M059J (cell line): ENCODE data around the gene PCDHGA1. TPM values are rescaled to one million over a fixed set of nuclear protein-coding genes. Genes with fewer than 3 reads are reported as not detected.
"Not testable (repeated sequence)": the region's sequence is repeated elsewhere in the genome, so short reads cannot be mapped to it uniquely, and the experiment has no call there.

Experiments used
- DNase-seq: peaks from one replicate; pipeline ENCODE4 v3.0.0-alpha.2; 2012; ENCODE audit warnings: low read depth
- total RNA-seq: library from RNA; depleted of rRNA; stranded (reverse); fragments of >200 nt; shearing (Covaris generic); gene quantifications from 2 replicates; pipeline ENCODE4 v1.2.3, GENCODE V29; 2014

Gene PCDHGA1
- total RNA-seq, 1 experiment from 2014 or later: 0.71 TPM

DNA sequence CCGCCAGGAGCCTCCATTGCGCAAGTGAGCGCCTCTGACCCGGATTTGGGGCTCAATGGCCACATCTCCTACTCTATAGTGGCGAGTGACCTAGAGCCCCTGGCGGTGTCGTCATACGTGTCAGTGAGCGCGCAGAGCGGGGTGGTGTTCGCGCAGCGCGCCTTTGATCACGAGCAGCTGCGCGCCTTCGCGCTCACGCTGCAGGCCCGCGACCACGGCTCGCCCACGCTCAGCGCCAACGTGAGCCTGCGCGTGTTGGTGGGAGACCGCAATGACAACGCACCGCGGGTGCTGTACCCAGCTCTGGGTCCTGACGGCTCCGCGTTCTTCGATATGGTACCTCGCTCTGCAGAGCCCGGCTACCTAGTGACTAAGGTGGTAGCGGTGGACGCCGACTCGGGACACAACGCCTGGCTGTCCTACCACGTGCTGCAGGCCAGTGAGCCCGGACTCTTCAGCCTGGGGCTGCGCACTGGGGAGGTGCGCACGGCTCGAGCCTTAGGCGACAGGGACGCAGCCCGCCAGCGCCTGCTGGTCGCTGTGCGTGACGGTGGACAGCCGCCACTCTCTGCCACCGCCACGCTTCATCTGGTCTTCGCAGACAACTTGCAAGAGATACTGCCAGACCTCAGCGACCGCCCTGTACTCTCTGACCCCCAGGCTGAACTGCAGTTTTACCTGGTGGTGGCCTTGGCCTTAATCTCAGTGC, 79.4 kb downstream of the PCDHGA1 start:
- no peak for DNase-seq

DNA sequence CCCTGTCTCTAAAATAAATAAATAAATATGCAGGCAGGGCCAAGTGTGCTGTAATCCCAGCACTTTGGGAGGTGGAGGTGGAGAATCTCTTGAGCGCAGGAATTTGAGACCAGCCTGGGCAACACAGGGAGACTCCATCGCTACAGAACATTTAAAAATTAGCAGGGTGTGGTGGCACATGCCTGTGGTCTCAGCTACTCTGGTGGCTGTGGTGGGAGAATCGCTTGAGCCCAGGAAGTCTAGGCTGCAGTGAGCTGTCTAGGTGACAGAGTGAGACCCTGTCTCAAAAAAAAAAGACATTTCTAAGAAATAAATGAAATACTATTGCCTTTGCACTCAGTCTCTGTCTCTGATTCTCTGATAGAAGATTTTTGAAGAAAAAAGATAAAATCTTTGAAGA, 81.3 kb downstream of the PCDHGA1 start:
- no peak for DNase-seq

DNA sequence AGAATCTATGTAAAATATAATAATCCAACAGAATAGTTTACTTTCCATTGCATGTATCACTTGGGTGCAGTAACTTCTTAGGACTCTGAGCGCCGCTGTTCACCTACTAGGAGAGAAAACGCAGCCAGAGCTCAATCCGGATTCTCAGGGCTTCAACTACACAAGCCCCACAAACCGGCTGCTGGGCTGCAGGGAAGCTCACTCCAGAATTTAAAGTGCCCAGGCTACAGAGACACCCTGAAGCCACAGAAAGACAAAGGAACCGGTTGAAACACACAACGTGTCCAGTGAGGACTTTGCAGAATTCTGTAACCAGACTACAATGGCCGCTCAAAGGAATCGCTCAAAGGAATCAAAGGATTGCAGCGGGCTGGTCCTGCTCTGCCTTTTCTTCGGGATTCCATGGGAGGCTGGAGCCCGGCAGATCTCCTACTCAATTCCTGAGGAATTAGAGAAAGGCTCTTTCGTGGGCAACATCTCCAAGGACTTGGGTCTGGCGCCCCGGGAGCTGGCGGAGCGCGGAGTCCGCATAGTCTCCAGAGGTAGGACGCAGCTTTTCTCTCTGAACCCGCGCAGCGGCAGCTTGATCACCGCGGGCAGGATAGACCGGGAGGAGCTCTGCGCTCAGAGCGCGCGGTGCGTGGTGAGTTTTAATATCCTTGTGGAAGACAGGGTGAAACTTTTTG, 82.7 kb downstream of the PCDHGA1 start, which contains the start of gene PCDHGA10:
Gene PCDHGA10 (plus strand): TSS at position 134 of the 686 bp plus-strand sequence. CDS start 189 bp downstream, at position 323.
- peak; percentile 36 for DNase-seq

DNA sequence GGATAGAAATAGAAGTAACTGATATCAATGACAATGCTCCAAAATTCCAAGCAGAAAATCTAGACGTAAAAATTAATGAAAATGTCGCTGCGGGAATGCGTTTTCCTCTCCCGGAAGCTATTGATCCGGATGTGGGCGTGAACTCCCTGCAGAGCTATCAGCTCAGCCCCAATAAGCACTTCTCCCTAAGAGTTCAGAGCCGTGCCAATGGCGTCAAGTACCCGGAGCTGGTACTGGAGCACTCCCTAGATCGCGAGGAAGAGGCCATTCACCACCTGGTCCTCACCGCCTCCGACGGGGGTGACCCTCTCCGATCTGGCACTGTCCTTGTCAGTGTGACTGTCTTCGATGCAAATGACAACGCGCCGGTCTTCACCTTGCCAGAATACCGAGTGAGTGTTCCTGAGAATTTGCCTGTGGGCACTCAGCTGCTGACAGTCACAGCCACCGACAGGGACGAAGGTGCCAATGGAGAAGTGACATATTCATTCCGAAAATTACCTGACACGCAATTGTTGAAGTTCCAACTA, 83.3 kb downstream of the PCDHGA1 start:
- no peak for DNase-seq

DNA sequence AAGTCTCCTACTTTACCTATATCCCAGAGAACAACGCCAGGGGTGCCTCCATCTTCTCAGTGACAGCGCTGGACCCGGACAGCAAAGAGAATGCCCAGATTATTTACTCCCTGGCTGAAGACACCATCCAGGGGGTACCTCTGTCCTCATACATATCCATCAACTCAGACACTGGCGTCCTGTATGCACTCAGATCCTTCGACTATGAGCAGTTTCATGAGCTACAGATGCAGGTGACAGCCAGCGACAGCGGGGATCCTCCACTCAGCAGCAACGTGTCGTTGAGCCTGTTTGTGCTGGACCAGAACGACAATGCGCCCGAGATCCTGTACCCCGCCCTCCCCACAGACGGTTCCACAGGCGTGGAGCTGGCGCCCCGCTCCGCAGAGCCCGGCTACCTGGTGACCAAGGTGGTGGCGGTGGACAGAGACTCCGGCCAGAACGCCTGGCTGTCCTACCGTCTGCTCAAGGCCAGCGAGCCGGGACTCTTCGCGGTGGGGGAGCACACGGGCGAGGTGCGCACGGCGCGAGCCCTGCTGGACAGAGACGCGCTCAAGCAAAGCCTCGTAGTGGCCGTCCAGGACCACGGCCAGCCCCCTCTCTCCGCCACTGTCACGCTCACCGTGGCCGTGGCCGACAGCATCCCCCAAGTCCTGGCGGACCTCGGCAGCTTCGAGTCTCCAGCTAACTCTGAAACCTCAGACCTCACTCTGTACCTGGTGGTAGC, 84.4 kb downstream of the PCDHGA1 start:
- DNase-seq: not testable (repeated sequence)

DNA sequence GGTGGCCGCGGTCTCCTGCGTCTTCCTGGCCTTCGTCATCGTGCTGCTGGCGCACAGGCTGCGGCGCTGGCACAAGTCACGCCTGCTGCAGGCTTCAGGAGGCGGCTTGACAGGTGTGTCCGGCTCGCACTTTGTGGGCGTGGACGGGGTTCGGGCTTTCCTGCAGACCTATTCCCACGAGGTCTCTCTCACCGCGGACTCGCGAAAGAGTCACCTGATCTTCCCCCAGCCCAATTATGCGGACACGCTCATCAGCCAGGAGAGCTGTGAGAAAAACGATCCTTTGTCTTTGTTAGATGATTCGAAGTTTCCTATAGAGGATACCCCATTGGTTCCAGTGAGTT, 84.9 kb downstream of the PCDHGA1 start:
- not testable (repeated sequence) for DNase-seq

DNA sequence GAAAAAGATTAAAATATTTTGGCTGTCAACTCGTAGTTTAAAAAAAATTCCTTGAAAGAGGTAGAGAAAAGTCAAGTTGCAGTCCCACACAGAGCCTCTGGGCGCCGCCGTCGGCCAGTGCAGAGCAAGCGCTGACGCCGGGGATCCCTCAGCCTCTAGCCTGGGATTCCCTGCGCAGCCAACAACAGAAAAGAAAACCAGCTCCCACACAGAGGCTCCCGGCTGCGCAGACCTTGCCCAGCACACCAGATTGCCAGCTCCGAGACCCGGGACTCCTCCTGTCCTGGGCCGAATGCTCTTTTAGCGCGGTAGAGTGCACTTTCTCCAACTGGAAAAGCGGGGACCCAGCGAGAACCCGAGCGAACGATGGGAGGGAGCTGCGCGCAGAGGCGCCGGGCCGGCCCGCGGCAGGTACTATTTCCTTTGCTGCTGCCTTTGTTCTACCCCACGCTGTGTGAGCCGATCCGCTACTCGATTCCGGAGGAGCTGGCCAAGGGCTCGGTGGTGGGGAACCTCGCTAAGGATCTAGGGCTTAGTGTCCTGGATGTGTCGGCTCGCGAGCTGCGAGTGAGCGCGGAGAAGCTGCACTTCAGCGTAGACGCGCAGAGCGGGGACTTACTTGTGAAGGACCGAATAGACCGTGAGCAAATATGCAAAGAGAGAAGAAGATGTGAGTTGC, 87.3 kb downstream of the PCDHGA1 start, which contains the start of gene PCDHGB7:
Gene PCDHGB7 (plus strand): TSS at position 184 of the 679 bp plus-strand sequence. CDS start 183 bp downstream, at position 367.
- DNase-seq: peak; percentile 82

DNA sequence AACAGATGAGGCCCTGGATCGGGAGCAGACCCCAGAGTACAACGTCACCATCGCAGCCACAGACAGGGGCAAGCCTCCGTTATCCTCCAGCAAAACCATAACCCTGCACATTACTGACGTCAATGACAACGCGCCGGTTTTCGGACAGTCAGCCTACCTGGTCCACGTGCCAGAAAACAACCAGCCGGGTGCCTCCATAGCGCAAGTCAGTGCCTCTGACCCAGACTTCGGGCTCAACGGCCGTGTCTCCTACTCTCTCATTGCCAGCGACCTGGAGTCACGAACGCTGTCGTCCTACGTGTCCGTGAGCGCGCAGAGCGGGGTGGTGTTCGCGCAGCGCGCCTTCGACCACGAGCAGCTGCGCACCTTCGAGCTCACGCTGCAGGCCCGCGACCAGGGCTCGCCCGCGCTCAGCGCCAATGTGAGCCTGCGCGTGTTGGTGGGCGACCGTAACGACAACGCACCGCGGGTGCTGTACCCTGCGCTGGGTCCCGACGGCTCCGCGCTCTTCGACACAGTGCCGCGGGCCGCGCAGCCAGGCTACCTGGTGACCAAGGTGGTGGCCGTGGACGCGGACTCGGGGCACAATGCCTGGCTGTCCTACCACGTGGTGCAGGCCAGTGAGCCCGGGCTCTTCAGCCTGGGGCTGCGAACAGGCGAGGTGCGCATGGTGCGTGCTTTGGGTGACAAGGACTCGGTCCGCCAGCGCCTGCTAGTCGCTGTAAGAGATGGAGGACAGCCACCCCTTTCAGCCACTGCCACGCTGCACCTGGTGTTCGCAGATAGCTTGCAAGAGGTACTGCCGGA, 89.0 kb downstream of the PCDHGA1 start:
- DNase-seq: no peak

DNA sequence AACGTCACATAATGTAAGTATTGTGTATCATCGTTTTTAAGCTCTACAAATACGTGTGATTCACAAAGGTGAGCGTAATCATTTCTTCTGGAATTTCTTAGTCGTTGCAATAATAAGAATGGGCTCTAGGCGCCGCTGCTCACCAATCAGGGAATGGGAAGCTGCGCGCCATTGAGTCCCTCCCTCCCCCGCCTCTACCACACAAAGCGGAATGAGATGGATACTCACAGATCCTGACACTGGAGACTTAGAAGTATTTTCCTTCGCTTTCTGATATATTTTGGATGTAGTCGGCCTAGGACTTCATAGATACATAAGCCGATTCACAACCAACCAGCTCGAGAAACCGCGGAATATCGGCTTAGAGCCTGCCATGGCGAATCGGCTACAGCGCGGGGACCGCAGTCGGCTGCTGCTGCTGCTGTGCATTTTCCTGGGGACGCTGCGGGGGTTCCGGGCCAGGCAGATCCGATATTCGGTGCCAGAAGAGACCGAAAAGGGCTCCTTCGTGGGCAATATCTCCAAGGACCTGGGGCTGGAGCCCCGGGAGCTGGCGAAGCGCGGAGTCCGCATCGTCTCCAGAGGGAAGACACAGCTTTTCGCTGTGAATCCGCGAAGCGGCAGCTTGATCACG, 90.7 kb downstream of the PCDHGA1 start, which contains the start of gene PCDHGA11:
Gene PCDHGA11 (plus strand): TSS at position 197 of the 634 bp plus-strand sequence. CDS start 177 bp downstream, at position 374.
- no peak for DNase-seq

DNA sequence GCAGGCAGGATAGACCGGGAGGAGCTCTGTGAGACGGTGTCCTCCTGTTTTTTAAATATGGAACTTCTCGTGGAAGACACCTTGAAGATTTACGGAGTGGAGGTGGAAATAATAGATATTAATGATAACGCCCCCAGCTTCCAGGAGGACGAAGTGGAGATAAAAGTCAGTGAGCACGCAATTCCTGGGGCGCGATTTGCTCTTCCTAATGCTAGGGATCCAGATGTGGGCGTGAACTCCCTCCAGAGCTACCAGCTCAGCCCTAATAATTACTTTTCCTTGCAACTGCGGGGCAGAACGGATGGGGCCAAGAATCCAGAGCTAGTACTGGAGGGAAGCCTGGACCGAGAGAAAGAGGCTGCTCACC, 91.2 kb downstream of the PCDHGA1 start:
- DNase-seq: no peak

DNA sequence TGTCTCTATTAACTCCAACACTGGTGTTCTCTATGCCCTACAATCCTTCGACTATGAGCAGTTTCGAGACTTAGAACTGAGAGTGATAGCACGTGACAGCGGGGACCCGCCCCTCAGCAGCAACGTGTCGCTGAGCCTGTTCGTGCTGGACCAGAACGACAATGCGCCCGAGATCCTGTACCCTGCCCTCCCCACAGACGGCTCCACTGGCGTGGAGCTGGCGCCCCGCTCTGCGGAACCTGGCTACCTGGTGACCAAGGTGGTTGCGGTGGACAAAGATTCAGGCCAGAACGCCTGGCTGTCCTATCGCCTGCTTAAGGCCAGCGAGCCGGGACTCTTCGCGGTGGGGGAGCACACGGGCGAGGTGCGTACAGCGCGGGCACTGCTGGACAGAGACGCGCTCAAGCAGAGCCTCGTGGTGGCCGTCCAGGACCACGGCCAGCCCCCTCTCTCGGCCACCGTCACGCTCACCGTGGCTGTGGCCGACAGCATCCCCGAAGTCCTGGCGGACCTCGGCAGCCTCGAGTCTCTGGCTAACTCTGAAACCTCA, 92.5 kb downstream of the PCDHGA1 start:
- DNase-seq: no peak

DNA sequence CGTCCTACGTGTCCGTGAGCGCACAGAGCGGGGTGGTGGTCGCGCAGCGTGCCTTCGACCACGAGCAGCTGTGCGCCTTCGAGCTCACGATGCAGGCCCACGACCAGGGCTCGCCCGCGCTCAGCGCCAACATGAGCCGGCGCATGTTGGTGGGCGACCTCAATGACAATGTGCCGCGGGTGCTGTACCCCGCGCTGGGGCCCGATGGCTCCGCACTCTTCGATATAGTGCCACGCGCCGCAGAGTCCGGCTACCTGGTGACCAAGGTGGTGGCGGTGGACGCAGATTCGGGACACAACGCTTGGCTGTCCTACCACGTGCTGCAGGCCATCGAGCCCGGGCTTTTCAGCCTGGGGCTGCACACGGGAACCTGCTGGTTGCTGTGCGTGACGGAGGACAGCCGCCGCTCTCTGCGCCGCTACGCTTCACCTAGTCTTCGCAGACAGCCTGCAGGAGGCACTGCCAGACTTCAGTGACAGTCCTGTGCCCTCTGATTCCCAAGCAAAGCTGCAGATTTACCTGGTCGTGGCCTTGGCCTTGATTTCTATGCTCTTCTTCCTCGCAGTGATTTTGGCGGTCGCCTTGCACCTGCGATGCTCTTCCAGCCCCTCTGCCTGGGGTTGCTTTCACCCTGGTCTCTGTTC, 97.6 kb downstream of the PCDHGA1 start:
- DNase-seq: no peak

DNA sequence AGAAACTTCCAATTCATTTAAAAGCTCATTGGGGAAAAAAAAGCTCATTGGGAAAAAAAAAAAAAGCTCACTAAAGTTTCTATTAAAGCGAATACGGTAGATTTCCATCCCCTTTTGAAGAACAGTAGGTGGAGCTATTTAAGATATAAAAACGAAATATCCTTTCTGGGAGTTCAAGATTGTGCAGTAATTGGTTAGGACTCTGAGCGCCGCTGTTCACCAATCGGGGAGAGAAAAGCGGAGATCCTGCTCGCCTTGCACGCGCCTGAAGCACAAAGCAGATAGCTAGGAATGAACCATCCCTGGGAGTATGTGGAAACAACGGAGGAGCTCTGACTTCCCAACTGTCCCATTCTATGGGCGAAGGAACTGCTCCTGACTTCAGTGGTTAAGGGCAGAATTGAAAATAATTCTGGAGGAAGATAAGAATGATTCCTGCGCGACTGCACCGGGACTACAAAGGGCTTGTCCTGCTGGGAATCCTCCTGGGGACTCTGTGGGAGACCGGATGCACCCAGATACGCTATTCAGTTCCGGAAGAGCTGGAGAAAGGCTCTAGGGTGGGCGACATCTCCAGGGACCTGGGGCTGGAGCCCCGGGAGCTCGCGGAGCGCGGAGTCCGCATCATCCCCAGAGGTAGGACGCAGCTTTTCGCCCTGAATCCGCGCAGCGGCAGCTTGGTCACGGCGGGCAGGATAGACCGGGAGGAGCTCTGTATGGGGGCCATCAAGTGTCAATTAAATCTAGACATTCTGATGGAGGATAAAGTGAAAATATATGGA, 100.2 kb downstream of the PCDHGA1 start, which contains the start of gene PCDHGA12:
Gene PCDHGA12 (plus strand): TSS at position 176 of the 782 bp plus-strand sequence. CDS start 253 bp downstream, at position 429.
- no peak for DNase-seq

DNA sequence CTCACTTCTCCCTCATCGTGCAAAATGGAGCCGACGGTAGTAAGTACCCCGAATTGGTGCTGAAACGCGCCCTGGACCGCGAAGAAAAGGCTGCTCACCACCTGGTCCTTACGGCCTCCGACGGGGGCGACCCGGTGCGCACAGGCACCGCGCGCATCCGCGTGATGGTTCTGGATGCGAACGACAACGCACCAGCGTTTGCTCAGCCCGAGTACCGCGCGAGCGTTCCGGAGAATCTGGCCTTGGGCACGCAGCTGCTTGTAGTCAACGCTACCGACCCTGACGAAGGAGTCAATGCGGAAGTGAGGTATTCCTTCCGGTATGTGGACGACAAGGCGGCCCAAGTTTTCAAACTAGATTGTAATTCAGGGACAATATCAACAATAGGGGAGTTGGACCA, 101.0 kb downstream of the PCDHGA1 start:
- no peak for DNase-seq

DNA sequence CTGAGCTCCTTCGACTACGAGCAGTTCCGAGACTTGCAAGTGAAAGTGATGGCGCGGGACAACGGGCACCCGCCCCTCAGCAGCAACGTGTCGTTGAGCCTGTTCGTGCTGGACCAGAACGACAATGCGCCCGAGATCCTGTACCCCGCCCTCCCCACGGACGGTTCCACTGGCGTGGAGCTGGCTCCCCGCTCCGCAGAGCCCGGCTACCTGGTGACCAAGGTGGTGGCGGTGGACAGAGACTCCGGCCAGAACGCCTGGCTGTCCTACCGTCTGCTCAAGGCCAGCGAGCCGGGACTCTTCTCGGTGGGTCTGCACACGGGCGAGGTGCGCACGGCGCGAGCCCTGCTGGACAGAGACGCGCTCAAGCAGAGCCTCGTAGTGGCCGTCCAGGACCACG, 102.0 kb downstream of the PCDHGA1 start:
- not testable (repeated sequence) for DNase-seq

DNA sequence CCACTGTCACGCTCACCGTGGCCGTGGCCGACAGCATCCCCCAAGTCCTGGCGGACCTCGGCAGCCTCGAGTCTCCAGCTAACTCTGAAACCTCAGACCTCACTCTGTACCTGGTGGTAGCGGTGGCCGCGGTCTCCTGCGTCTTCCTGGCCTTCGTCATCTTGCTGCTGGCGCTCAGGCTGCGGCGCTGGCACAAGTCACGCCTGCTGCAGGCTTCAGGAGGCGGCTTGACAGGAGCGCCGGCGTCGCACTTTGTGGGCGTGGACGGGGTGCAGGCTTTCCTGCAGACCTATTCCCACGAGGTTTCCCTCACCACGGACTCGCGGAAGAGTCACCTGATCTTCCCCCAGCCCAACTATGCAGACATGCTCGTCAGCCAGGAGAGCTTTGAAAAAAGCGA, 102.4 kb downstream of the PCDHGA1 start:
- DNase-seq: not testable (repeated sequence)

DNA sequence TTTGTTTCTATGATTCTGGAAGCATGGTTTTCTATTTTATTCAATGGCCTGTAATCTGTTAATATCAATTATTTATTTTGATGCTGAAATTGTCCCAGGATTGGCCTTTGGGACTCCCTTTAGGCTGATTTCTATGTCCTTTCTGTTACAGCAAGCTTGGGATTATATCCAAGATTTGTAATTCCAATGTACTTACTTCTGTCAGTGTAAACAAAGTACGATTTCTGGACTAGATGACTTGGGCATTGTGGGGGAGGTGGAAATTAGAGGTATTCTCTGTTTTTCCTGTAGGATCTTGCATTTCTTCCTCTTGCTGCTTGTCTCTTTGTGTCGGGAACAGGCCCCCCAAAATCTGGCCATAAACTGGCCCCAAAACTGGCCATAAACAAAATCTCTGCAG, 103.7 kb downstream of the PCDHGA1 start:
- DNase-seq: no peak

DNA sequence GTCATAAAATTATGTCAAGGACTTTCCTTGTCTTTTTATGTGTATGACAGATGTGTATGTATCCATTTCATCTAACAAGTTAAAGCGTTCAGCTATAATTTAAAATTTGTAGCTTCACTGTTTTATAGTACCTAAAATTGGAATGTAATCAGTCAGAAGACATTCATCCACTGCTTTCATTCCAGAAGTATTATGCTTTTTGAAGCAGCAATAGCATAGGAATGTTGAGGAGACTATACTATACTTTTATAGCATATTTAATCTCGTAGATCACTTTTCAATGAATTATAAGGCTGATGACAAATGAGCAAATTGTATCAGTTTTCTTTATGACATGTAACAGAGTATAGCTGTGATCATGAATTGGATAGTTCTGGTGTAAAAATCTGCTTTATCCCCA, 106.9 kb downstream of the PCDHGA1 start:
- no peak for DNase-seq
